GM12878 (cell line): ENCODE data around the gene ALG5. TPM values are rescaled to one million over a fixed set of nuclear protein-coding genes. Genes with fewer than 3 reads are reported as not detected.

Source experiments
- ATAC-seq: fragments of 200-7000 bp; cut with Tn5 transposase; 3 replicates; pipeline ENCODE4 v1.9.1; 2020; ENCODE audit warnings: mild to moderate bottlenecking, moderate library complexity
- BruUV-seq: library from RNA; stranded (reverse); fragments of 400-500 nt; replicated peaks from 2 replicates; lab custom pipeline; 2021; lab: Mats Ljungman, UMichigan
- CTCF ChIA-PET: fragments of 300-600 bp; sonication (Branson Sonifier 250); formaldehyde crosslinking; extraction: SDS; loops from one replicate; lab custom pipeline; 2021; ENCODE audit warnings: inconsistent platforms; lab: Yijun Ruan, JAX
- POLR2A ChIA-PET: fragments of 350-600 bp; formaldehyde crosslinking; extraction: SDS; loops from one replicate; lab custom pipeline; 2021; ENCODE audit warnings: inconsistent platforms; lab: Charles Lee
- RAD21 ChIA-PET: fragments of 300-600 bp; sonication (Branson Sonifier 250); formaldehyde crosslinking; loops from one replicate; lab custom pipeline; 2023; ENCODE audit warnings: antibody characterized with exemption; ENCODE audit not compliant: unreplicated experiment; lab: Charles Lee
- SMC1A ChIA-PET: fragments of 300-600 bp; sonication (Branson Sonifier 250); formaldehyde crosslinking; loops from one replicate; lab custom pipeline; 2023; ENCODE audit not compliant: unreplicated experiment, uncharacterized antibody; lab: Charles Lee
- DNase-seq: peaks from one replicate; pipeline ENCODE4 v3.0.0-alpha.2; 2011; ENCODE audit warnings: low read depth, low spot score
- FAIRE-seq: peaks from 3 replicates; lab custom pipeline; 2011; peaks lifted over from hg19 to GRCh38; lab: Jason Lieb, UNC
- H2AFZ ChIP-seq: 2 replicates; pipeline ENCODE4 v1.6.0; 2011; ENCODE audit warnings: low read depth, low read length, control low read depth; ENCODE audit not compliant: control insufficient read depth
- H3K27ac ChIP-seq: 2 replicates; pipeline ENCODE4 v1.5.1; 2011; ENCODE audit warnings: control low read depth; ENCODE audit not compliant: control insufficient read depth, insufficient read depth
- H3K27me3 ChIP-seq, 2 experiments: replicated peaks in 1 of 2; 2 replicates each; pipeline versions ENCODE4 v1.6.0 to v1.6.1; 2011; ENCODE audit warnings: low read length in 1 of 2; ENCODE audit not compliant: control insufficient read depth in 2 of 2, insufficient read depth in 2 of 2
- H3K36me3 ChIP-seq, 2 experiments: 2 replicates each; pipeline ENCODE4 v1.5.1; 2011; ENCODE audit warnings: low read length in 1 of 2; ENCODE audit not compliant: control insufficient read depth in 2 of 2, insufficient read depth in 2 of 2
- H3K4me1 ChIP-seq: 2 replicates; pipeline ENCODE4 v1.6.1; 2011; ENCODE audit warnings: mild to moderate bottlenecking, low read length, moderate library complexity, mixed read lengths; ENCODE audit not compliant: control insufficient read depth, insufficient read depth
- H3K4me2 ChIP-seq: 2 replicates; pipeline ENCODE4 v1.6.0; 2011; ENCODE audit warnings: control low read depth; ENCODE audit not compliant: control insufficient read depth, insufficient read depth
- H3K4me3 ChIP-seq: fragments of 200-600 bp; sonication (generic); 2 replicates; pipeline ENCODE4 v1.5.1; 2016
- H3K79me2 ChIP-seq: 2 replicates; pipeline ENCODE4 v1.6.0; 2011; ENCODE audit warnings: low read length; ENCODE audit not compliant: control insufficient read depth, insufficient read depth
- H3K9ac ChIP-seq: 2 replicates; pipeline ENCODE4 v1.8.0; 2011; ENCODE audit warnings: low read length, control low read depth, mixed read lengths; ENCODE audit not compliant: control insufficient read depth, insufficient read depth
- H3K9me3 ChIP-seq: replicated peaks from 3 replicates; pipeline ENCODE4 v1.5.1; 2011; ENCODE audit warnings: mild to moderate bottlenecking, low read length; ENCODE audit not compliant: control insufficient read depth, insufficient read depth
- H4K20me1 ChIP-seq: 2 replicates; pipeline ENCODE4 v1.6.0; 2011; ENCODE audit not compliant: control insufficient read depth, insufficient read depth
- BMI1 ChIP-seq: fragments of 450-650 bp; IDR thresholded peaks from 2 replicates; pipeline ENCODE4 v1.6.1; 2016; ENCODE audit warnings: mild to moderate bottlenecking, moderate library complexity, borderline replicate concordance
- BRCA1 ChIP-seq: IDR thresholded peaks from 2 replicates; pipeline ENCODE4 v1.6.1; 2011; ENCODE audit warnings: low read depth, low read length, improper control_type of control experiment
- CHD4 ChIP-seq: fragments of 200-600 bp; sonication (generic); IDR thresholded peaks from 2 replicates; pipeline ENCODE4 v1.6.1; 2016; ENCODE audit warnings: mild to moderate bottlenecking
- MEF2B ChIP-seq: fragments of 450-650 bp; IDR thresholded peaks from 2 replicates; pipeline ENCODE4 v1.6.1; 2018; ENCODE audit warnings: mild to moderate bottlenecking, moderate library complexity; ENCODE audit not compliant: partially characterized antibody, poor library complexity, severe bottlenecking
- NR2C1 ChIP-seq: fragments of 450-650 bp; IDR thresholded peaks from 2 replicates; pipeline ENCODE4 v1.6.1; 2017; ENCODE audit warnings: antibody characterized with exemption, mild to moderate bottlenecking, moderate library complexity
- POLR2AphosphoS2 ChIP-seq: IDR thresholded peaks from 2 replicates; pipeline ENCODE4 v1.6.1; 2011; ENCODE audit warnings: low read depth, mild to moderate bottlenecking, low read length, improper control_type of control experiment, moderate library complexity
- RFX5 ChIP-seq: IDR thresholded peaks from 2 replicates; pipeline ENCODE4 v1.6.1; 2011; ENCODE audit warnings: low read depth, low read length, improper control_type of control experiment
- SMARCA5 ChIP-seq: fragments of 450-650 bp; IDR thresholded peaks from 2 replicates; pipeline ENCODE4 v1.6.1; 2017; ENCODE audit warnings: mild to moderate bottlenecking
- TCF7 ChIP-seq: IDR thresholded peaks from 2 replicates; pipeline ENCODE4 v1.6.1; 2014; ENCODE audit warnings: antibody characterized with exemption, borderline replicate concordance
- ZNF217 ChIP-seq: fragments of 450-650 bp; IDR thresholded peaks from 2 replicates; pipeline ENCODE4 v1.6.1; 2017; ENCODE audit warnings: antibody characterized with exemption, mild to moderate bottlenecking
- WGBS: methylation state at CpG from one replicate; pipeline ENCODE4 v1.1.6; 2016; ENCODE audit warnings: low lambda C conversion rate; ENCODE audit not compliant: insufficient replicate concordance, insufficient coverage; ENCODE audit errors: missing lambda C conversion rate; 5-methylcytosine and 5-hydroxymethylcytosine counted together
- in situ Hi-C: fragments of 300-500 bp; cut with MboI; formaldehyde crosslinking; loops from 9 replicates; pipeline ENCODE4 v1.14.3; 2018; ENCODE audit warnings: mixed read lengths
- intact Hi-C: fragments of 100-400 bp; cut with micrococcal nuclease; formaldehyde crosslinking; loops from one replicate; pipeline ENCODE4 v1.14.2; 2022; ENCODE audit not compliant: unreplicated experiment
- polyA plus RNA-seq, 11 experiments: library from polyadenylated mRNA; depleted of rRNA in 4 of 11; unstranded in 6 of 11; stranded (reverse) in 5 of 11; fragments of >200 nt; fragmentation: Nextera tagmentation in 4 of 11; fragmentation: Illumina TruSeq in 1 of 11; extraction: Ambion mirVana in 4 of 11; extraction: Trizol in 1 of 11; gene quantifications; 1 replicate in 1 of 11; 2 replicates in 10 of 11; pipeline versions ENCODE4 v1.2.1 to v1.2.3, GENCODE V29; 2011 to 2016; ENCODE audit warnings: inconsistent platforms in 2 of 11, missing spikeins in 2 of 11, low read depth in 1 of 11
- total RNA-seq, 4 experiments: library from RNA; depleted of rRNA in 3 of 4; stranded (reverse); fragments of >200 nt in 3 of 4; fragmentation: Illumina TruSeq in 1 of 4; extraction: Trizol in 1 of 4; gene quantifications; 2 replicates each; pipeline versions ENCODE4 v1.2.1 to v1.2.3, GENCODE V29; 2013 to 2021

Gene ALG5
- total and polyA plus RNA-seq, 10 of the 15 experiments (the other 5 are each of a cell fraction or from before 2014, with no cell fraction given), result 23.9 to 82.2 (median 42.5) TPM

DNA sequence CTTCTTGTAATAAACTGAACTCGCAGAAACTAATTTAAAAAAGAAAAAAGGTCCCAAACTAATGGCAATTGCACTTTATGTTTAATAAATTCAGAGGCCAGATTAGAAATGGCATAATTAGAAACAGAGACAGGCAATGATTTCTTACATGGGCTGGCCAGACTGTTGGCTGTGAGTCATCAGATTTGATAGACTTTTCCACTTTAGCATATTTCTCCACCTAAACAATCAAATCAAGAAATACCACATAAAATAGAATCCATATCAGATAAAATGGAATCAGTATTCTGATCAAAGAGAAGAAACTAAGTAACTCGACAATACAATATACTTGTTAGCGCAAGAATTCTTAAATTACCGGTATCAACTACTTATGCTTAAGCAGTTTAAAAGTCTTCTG lies 30.5 kb upstream of the ALG5 start (continued):
- TF ChIP-seq BRCA1, result no peak
- no peak for TF ChIP-seq CHD4
- no peak for TF ChIP-seq BMI1
- no peak for TF ChIP-seq ZNF217

DNA sequence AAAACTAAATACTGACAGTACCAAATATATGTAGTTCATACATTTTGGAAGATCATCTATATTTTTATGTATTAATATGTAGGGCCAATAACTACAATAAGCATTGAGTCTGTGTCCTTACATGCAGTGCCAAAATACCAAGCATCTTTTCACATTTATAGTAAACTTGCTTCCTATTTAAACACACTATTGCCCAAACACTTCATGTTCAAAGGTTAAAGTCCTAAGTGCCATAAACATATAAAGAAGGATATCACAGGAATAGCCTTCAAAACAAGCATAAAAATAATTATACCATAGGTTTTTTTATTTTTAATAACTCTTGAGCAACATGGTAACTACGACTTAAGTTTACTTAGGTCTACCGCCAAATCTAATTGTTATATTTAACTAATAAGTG lies 28.5 kb upstream of the ALG5 start:
- in situ Hi-C loops (no loop called here), intact Hi-C loops (no loop called here)
- Histone ChIP-seq H3K9me3 (no peaks in the 10 kb centered on the region), H3K9ac (no peak overlapping the region), H3K36me3 (peaks cover 0 to 9% of the 10 kb centered on the region in 2 experiments; a peak in 3 of 4 replicates), H3K79me2 (no peaks in the 10 kb centered on the region), H4K20me1 (no peaks in the 10 kb centered on the region), H2AFZ (no peak overlapping the region), H3K4me2 (no peak overlapping the region), H3K27ac (no peak overlapping the region), H3K27me3 (no peaks in the 10 kb centered on the region), H3K4me1 (no peaks in the 10 kb centered on the region), H3K4me3 (no peak overlapping the region)
- ChIA-PET RAD21 (no interaction called here), SMC1A (interaction anchor here (0.6 to 1.0 kb wide), 2 partner anchors 16 to 541 kb away, joined by 3 read pairs; no protein-coding TSS in a partner anchor), CTCF (no interaction called here), POLR2A (no interaction called here)
- 98% methylated on average over 2 of the region's 2 CpGs for WGBS
- ATAC-seq, result no peak
- TF ChIP-seq SMARCA5 (no peak), MEF2B (no peak), TCF7 (no peak), POLR2AphosphoS2 (no peak), NR2C1 (no peak), RFX5 (no peak)
- no peak for FAIRE-seq
- DNase-seq, result no peak
- no TSS peak for BruUV-seq
